HS-27A (cell line): ENCODE data around the gene MXRA7.
"Not testable (repeated sequence)": the region's sequence is repeated elsewhere in the genome, so short reads cannot be mapped to it uniquely, and the experiment has no call there.

Source experiments
- DNase-seq: peaks from one replicate; pipeline ENCODE4 v3.0.0-alpha.2; 2012; ENCODE audit warnings: low read depth, missing footprints

MXRA7 gene

DNA sequence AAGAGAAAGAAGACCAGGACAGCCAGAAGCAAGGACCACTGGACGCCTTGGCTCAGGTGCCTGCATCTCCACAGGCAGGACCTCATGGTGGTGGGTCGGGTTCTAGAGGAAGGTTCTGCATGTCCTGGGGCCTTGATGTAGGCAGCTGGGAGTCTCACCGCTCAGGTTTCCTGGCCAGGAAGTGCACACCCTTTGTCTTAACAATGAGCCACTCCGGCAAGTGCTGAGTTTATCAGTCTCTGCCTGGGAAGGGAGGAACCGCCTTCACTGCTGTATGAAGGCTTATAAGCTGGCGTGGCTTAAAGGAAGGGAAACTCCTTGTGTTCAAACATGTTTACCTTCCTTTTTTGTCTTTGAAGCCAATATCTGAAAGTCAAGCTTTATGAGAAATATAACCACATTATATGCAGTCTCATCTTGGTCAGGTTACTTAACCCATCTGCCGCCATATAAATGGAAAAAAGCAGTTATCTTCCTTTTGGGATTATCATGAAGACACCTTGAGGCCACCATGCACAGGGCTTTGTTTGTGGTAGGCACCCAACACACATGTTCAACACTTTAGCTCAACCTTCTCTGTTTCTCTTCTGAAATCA is 67.1 kb downstream of the MXRA7 start, which contains the start of gene ST6GALNAC1:
TSS of gene ST6GALNAC1 (minus strand) at position 205 of the 596 bp plus-strand sequence. CDS start at position 86, 119 bp downstream.
- no peak for DNase-seq

DNA sequence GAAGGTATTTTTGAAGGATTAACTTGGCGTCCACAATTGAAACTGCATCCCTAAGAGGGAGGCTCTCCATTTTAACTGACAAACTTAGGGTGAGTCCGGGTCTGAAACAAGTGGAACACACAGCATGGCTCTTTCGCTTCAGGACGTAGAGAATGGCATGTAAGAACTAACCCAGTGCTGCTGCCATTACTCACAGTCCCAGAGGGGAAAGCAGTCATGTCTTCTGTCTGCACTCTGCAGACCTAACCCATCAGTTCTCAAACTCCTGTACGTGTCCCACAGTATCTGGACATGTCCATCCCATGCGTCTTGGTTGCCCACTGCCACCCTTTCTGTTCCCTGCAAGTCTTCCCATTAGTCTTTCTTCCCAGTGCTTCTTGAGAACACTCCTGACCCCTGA is 67.8 kb downstream of the MXRA7 start:
- DNase-seq = no peak

DNA sequence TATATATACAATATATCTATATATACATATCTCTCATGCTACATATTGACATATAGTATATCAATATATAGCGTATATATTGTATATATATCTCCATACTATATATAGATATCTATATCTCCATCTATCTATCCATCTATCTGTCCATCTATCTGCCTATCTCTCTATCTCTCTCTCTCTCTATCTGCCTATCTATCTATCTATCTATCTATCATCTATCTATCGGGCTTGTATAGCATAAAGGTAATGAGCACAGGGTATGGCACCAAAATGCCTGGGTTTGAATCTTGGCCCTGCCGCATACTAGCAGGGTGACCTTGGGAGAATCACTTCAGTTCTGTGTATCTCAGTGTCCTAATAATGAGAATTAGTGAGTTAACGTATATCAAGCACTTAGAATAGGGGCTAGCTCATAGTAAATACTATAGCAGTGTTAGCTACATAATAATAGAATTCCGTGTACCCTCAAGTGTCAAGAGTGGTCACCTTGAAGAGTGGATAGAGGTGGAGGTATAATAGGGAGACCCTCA is 68.7 kb downstream of the MXRA7 start:
- DNase-seq = no peak

DNA sequence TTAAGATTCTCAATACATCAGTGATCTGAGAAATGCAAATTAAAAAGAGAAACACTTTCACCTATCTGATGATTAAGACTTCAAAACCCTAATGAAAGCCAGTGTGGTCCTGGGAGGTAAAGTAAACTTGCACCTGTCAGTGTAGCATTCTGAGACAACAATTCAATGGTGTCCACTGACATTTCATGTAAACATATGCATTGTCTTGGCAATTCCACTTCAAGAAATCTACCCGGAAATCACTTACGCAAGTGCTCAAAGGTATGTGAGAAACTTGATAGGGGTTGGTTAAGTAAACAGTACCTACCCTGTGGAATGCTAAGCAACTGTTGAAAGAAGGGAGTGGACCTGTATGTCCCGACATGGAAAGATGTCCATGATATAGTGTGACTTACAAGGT is 69.3 kb downstream of the MXRA7 start:
- no peak for DNase-seq

DNA sequence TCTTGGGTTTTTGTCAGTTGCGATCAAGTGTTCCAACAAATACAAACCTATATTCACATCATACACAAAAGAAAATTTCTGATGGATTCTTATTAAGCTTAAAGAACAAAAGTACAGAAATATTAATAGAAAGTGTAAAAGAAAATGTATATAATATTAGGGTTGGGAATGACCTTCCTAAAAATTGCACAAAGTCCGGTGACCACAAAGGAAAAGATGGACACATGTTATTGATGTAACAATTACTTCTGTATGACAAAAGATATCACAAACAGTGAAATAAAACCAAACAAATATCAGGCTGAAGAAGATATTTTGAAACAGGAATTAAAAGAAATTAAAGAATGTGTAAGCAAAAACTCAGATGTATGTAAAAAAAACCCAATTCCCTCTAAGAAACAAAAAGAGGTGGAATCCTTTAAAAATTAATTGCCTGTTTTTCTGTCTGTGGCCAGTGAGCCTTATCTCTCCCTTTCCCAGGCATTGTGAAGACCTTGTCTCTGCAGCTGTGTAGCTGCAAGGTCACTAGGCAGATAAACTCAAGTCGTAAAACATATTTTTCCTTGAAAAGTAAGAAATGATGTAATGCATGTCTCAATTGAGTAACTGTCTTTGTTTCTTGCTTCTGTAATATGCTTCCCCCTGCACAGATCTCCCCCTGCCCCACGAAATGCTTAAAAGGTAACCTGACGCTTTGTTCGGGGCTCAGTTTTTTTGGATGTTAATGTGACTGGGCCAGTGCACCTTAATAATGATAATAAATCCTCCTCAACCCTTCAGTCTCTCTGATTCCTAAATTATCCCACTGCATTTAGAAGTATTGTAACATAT is 70.0 kb downstream of the MXRA7 start:
- DNase-seq = no peak

DNA sequence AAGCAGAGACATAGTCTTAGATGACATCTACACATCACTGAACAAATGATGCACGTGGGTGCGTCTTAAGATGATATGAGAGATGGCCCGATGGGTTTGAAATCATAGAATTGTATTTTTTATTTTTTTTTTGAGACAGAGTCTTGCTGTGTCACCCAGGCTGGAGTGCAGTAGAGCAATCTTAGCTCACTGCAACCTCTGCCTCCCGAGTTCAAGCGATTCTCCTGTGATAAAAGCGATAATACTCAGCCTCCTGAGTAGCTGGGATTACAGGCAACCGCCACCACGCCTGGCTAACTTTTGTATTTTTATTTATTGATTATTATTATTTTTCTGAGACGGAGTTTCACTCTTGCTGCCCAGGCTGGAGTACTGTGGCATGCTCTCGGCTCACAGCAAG is 72.5 kb downstream of the MXRA7 start:
- no peak for DNase-seq

DNA sequence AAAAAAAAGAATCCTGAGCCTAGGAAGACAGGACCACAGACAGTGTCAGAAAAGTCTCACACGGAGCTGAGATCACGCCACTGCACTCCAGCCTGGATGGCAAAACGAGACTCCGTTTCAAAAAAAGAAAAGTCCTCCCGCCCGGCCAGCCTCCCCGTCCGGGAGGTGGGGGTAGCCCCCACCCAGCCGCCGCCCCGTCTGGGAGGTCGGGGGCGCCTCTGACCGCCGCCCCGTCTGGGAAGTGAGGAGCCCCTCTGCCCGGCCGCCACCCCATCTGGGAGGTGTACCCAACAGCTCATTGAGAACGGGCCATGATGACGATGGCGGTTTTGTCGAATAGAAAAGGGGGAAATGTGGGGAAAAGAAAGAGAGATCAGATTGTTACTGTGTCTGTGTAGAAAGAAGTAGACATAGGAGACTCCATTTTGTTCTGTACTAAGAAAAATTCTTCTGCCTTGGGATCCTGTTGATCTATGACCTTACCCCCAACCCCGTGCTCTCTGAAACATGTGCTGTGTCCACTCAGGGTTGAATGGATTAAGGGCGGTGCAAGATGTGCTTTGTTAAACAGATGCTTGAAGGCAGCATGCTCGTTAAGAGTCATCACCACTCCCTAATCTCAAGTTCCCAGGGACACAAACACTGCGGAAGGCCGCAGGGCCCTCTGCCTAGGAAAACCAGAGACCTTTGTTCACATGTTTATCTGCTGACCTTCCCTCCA is 74.1 kb downstream of the MXRA7 start:
- DNase-seq = not testable (repeated sequence)

DNA sequence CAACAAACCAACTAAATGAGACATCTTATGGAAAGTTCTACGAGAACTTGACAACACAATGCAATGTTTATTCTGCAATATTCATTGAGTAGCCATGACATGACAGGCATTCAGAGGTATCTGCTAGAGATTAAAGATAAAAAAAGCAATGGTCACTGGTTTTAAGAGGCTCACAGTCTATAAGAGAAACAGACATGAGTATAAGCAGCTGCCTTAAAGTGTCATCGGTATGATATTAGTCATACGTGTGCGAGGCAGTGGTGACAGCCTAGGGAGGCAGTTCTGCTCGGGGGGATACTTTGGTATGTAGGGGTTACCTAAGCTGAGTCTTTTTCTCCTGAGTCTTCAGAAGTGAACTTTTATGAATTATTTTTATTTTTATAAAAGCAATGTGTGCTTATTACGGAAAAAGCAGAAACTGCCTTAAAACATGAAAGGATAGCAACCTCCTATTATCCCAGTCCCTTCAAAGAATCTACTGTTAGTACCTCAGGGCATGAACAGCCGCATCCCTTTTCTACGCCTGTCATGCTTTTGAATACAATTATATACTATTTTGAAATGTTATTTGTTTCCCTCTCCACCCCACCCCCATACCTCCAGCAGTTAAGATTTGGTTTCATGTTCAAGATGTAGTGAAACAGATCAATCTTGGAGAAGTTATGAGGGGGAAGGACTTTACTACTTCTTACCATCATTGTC is 75.0 kb downstream of the MXRA7 start:
- DNase-seq = no peak

DNA sequence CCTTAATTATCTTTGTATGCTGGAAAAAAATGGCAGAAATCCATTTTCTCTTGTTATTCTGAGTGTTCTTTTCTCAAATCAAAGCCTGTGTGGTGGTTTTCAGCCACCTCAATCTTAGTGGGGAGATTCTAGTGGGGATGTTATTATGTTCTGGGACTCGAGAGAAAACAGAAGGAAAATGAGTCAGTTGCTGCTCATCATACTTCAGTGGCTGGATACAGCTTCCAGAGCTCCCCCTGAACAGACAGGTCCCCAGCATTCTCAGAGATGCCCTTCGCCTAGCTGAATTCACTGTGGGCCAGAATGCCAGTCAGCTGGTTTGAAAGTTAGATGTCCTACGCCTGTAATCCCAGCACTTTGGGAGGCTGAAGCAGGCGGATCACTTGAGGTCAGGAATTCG is 75.7 kb downstream of the MXRA7 start:
- no peak for DNase-seq

DNA sequence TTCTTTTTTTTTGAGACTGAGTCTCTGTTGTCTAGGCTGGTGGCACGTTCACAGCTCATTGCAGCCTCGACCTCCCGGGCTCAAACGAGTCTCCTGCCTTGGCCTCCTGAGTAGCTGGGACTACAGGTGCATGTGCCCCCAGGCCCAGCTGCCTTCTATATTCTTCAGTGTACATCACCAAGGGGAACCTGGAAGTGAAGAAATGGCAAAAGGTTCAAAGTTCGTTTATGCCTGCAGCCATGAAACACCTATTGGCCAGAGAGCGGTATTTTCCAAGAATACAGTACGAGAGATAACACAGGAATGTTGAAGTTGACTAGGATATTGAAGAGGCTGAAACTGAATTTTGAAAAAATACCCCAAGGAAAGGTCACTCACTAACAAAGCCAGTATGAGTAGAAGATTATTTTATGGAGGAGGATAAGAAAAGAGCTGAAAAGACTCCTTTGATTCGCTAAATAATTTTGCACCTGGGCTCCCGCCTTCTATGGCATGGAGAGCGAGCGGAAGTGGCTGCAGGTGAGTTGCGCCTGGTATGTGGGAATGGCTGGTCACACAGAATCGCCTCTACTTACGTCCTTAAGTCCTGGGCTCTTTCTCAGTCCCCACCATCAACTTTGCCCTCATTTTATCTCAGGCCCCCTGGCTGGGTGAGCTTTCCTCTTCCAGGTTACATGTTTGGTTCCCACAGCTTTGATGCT is 77.0 kb downstream of the MXRA7 start:
- no peak for DNase-seq

DNA sequence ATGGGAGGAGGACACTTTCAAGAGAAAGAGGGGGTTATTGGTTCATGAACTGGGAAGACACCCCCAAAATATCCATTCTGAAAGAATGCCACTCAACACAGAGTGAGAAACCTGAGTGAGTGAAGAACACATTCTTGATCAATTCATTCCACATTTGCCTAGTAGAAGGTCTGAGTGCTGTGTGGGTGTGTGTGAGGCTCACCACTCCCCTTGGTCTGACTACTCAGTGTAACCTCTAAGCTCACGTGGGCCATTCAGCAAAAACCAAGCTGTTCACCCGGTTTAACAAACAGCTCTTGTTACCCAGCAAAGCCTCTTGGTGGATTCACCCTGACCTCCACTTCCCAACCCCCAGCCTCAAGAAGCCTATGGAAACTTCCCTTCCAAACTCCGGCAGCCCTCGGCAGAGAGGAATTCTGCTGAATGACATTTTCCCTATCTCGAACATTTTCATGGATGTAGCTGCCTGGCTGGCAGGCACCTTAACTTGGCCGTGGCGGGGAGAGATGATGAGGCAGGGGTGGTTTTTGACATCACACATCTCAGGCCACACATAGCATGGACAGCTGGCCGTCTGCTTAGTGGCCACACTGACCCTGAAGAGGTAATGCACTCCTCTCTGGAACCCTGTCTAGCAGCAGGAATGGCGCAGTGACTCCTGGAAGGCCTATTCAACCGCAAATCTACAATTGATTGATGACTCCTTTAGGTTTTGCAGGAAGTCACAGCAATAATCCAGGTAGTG is 78.8 kb downstream of the MXRA7 start:
- DNase-seq = no peak

DNA sequence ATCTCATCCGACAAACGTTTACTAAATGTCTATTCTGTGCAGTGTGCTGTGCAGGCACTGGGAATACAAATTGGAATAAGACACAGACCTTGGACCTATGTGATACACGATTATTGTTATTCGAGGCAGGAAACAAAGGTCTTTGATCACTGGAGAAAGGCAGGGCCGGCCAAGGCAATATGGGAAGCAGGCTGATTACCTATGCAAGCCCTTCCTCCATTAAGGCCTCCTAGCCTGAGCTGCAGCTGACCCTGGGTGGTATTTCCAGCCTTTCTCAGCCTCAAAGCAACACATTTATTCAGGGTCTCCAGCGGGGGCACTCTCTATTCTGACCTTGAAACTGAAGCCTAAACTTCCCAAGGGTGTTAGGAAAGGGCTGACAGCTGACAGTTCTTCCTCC is 80.6 kb downstream of the MXRA7 start:
- no peak for DNase-seq
